WTC11 (cell line): ENCODE measurements around the gene SYNCRIP.

Source experiments
- FOXP1 ChIP-seq: sonication (generic); formaldehyde crosslinking; IDR thresholded peaks from 2 replicates; pipeline ENCODE4 v1.8.0; 2022; ENCODE audit warnings: missing genetic modification reagents, mild to moderate bottlenecking, moderate library complexity, borderline replicate concordance
- NFE2L1 ChIP-seq: sonication (generic); formaldehyde crosslinking; IDR thresholded peaks from 2 replicates; pipeline ENCODE4 v1.8.1; 2023; ENCODE audit warnings: missing genetic modification reagents
- NFYB ChIP-seq: sonication (generic); formaldehyde crosslinking; conservative IDR thresholded peaks from 2 replicates; pipeline ENCODE4 v1.8.0; 2022; ENCODE audit warnings: low read depth, missing genetic modification reagents
- SP1 ChIP-seq: sonication (generic); formaldehyde crosslinking; conservative IDR thresholded peaks from 2 replicates; pipeline ENCODE4 v1.8.1; 2022; ENCODE audit warnings: missing genetic modification reagents
- ZNF121 ChIP-seq: sonication (generic); formaldehyde crosslinking; IDR thresholded peaks from 2 replicates; pipeline ENCODE4 v1.8.0; 2023; ENCODE audit warnings: missing genetic modification reagents
- ZNF423 ChIP-seq: fragments of 250-450 bp; sonication (Bioruptor Pico); IDR thresholded peaks from 2 replicates; pipeline ENCODE4 v2.1.2; 2022; ENCODE audit warnings: mild to moderate bottlenecking, moderate library complexity
- TF ChIP-seq, protein P1 (sequence below): sonication (generic); formaldehyde crosslinking; conservative IDR thresholded peaks from 2 replicates; pipeline ENCODE4 v1.8.1; 2022; ENCODE audit warnings: mild to moderate bottlenecking, missing genetic modification reagents
- TF ChIP-seq, protein P2 (sequence below): fragments of 200-600 bp; IDR thresholded peaks from 2 replicates; pipeline ENCODE4 v1.8.0; 2022; ENCODE audit warnings: antibody characterized with exemption
- TF ChIP-seq, protein P3 (sequence below): sonication (generic); formaldehyde crosslinking; IDR thresholded peaks from 2 replicates; pipeline ENCODE4 v1.8.0; 2022; ENCODE audit warnings: mild to moderate bottlenecking, missing genetic modification reagents

- TF ChIP-seq SP1 (CRISPR knock-in tag) = no peak
- TF ChIP-seq, protein P1, sequence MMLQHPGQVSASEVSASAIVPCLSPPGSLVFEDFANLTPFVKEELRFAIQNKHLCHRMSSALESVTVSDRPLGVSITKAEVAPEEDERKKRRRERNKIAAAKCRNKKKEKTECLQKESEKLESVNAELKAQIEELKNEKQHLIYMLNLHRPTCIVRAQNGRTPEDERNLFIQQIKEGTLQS (CRISPR knock-in tag) = no peak
- TF ChIP-seq, protein P2, sequence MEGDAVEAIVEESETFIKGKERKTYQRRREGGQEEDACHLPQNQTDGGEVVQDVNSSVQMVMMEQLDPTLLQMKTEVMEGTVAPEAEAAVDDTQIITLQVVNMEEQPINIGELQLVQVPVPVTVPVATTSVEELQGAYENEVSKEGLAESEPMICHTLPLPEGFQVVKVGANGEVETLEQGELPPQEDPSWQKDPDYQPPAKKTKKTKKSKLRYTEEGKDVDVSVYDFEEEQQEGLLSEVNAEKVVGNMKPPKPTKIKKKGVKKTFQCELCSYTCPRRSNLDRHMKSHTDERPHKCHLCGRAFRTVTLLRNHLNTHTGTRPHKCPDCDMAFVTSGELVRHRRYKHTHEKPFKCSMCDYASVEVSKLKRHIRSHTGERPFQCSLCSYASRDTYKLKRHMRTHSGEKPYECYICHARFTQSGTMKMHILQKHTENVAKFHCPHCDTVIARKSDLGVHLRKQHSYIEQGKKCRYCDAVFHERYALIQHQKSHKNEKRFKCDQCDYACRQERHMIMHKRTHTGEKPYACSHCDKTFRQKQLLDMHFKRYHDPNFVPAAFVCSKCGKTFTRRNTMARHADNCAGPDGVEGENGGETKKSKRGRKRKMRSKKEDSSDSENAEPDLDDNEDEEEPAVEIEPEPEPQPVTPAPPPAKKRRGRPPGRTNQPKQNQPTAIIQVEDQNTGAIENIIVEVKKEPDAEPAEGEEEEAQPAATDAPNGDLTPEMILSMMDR = no peak
- no peak for TF ChIP-seq ZNF423 (CRISPR knock-in tag)
- TF ChIP-seq, protein P3, sequence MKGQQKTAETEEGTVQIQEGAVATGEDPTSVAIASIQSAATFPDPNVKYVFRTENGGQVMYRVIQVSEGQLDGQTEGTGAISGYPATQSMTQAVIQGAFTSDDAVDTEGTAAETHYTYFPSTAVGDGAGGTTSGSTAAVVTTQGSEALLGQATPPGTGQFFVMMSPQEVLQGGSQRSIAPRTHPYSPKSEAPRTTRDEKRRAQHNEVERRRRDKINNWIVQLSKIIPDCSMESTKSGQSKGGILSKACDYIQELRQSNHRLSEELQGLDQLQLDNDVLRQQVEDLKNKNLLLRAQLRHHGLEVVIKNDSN (CRISPR knock-in tag) = no peak
- no peak for TF ChIP-seq ZNF121 (CRISPR knock-in tag)
- TF ChIP-seq NFYB (CRISPR knock-in tag) = no peak
- TF ChIP-seq NFE2L1 (CRISPR knock-in tag) = no peak
- no peak for TF ChIP-seq FOXP1 (CRISPR knock-in tag)
These were observed 66.2 kb downstream of the SYNCRIP start for GRCh38 chr6:85576476-85576875.
